Uterus (tissue), 4 donors: Measurements from ENCODE around the gene SDC3. TPM values are rescaled to one million over a fixed set of nuclear protein-coding genes. Genes with fewer than 3 reads are reported as not detected.

ENCODE experiments used
- DNase-seq, 2 donors: peaks; one replicate each; pipeline ENCODE4 v3.0.0-alpha.2; 2019 to 2020
- H3K27ac ChIP-seq, 2 donors: fragments of 200-600 bp; sonication (generic); 1 replicate in 1 of 2; 2 replicates in 1 of 2; pipeline ENCODE4 v1.5.1; 2016 to 2018
- H3K27me3 ChIP-seq, 2 donors: fragments of 200-600 bp; sonication (generic); one replicate each; pipeline ENCODE4 v1.5.1; 2018 to 2019; ENCODE audit warnings: control low read depth in 1 of 2
- H3K36me3 ChIP-seq, 2 donors: fragments of 200-600 bp; sonication (generic); one replicate each; pipeline ENCODE4 v1.5.1; 2019; ENCODE audit warnings: control low read depth in 1 of 2
- H3K4me1 ChIP-seq, 2 donors: fragments of 200-600 bp; sonication (generic); one replicate each; pipeline ENCODE4 v1.5.1; 2018 to 2019; ENCODE audit warnings: control low read depth in 1 of 2
- H3K4me3 ChIP-seq, 2 donors: fragments of 200-600 bp; sonication (generic); 1 replicate in 1 of 2; 2 replicates in 1 of 2; pipeline ENCODE4 v1.5.1; 2018 to 2019; ENCODE audit warnings: mild to moderate bottlenecking in 1 of 2
- H3K9me3 ChIP-seq, 2 donors: fragments of 200-600 bp; sonication (generic); one replicate each; pipeline ENCODE4 v1.5.1; 2019; ENCODE audit warnings: control low read depth in 1 of 2
- POLR2A ChIP-seq, 2 donors: fragments of 450-650 bp; IDR thresholded peaks; one replicate each; pipeline ENCODE4 v1.6.1; 2016; ENCODE audit warnings: antibody characterized with exemption in 2 of 2, mild to moderate bottlenecking in 1 of 2, moderate library complexity in 1 of 2
- intact Hi-C: fragments of 100-400 bp; cut with DNase I; formaldehyde crosslinking; loops from one replicate; pipeline ENCODE4 v1.15.1; 2023; ENCODE audit warnings: low total_unique reads
- total RNA-seq, 4 donors: library from RNA; depleted of rRNA in 3 of 4; stranded (reverse); fragments of >200 nt in 3 of 4; gene quantifications; one replicate each; pipeline versions ENCODE4 v1.1.0 to v1.2.4, GENCODE V29; 2014 to 2023
- TF ChIP-seq, protein P1 (sequence below), 4 experiments: fragments of 200-600 bp in 2 of 4; fragments of 450-650 bp in 2 of 4; sonication (generic) in 2 of 4; IDR thresholded peaks; one replicate each; pipeline ENCODE4 v1.5.1; 2016 to 2019; ENCODE audit warnings: antibody characterized with exemption in 4 of 4, mild to moderate bottlenecking in 2 of 4, moderate library complexity in 1 of 4
- donor health status: DM: yes; HTN: yes; CAD: no.

SDC3 gene
- total RNA-seq, 4 donors from 2014 or later: 12.4 to 38.3 (median 30.5) TPM

DNA sequence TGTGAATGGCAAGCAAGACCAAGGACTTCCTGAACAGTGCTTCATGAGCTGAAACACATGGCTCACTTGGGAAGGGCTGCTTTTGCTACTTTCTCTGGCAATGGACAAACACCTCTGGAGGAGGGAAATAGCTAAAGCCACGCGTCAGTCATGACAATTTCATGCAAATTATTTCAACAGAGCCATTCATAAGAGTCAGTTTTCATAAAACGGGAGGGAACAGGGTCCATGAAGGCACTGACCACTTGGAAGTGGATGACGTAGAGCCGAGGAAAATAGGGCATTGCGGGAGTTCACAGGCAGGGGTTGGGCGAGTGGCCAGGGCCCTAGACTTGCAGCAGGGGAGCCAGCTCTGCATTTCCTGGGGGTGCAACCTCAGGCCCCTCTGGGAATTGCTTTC, 43.9 kb downstream of the SDC3 start:
- H3K27ac ChIP-seq: no peak overlapping the region
- DNase-seq: no peak
- H3K4me3 ChIP-seq: no peak overlapping the region
- TF ChIP-seq, protein P1, sequence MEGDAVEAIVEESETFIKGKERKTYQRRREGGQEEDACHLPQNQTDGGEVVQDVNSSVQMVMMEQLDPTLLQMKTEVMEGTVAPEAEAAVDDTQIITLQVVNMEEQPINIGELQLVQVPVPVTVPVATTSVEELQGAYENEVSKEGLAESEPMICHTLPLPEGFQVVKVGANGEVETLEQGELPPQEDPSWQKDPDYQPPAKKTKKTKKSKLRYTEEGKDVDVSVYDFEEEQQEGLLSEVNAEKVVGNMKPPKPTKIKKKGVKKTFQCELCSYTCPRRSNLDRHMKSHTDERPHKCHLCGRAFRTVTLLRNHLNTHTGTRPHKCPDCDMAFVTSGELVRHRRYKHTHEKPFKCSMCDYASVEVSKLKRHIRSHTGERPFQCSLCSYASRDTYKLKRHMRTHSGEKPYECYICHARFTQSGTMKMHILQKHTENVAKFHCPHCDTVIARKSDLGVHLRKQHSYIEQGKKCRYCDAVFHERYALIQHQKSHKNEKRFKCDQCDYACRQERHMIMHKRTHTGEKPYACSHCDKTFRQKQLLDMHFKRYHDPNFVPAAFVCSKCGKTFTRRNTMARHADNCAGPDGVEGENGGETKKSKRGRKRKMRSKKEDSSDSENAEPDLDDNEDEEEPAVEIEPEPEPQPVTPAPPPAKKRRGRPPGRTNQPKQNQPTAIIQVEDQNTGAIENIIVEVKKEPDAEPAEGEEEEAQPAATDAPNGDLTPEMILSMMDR (IDR thresholded peaks at IDR 0.05): no peak
- no peak for TF ChIP-seq POLR2A (IDR thresholded peaks at IDR 0.05)
- H3K36me3 ChIP-seq: no peaks in the 10 kb centered on the region
- no peaks in the 10 kb centered on the region for H3K9me3 ChIP-seq
- intact Hi-C loops: no loop called here
- H3K27me3 ChIP-seq: no peaks in the 10 kb centered on the region
- no peaks in the 10 kb centered on the region for H3K4me1 ChIP-seq

DNA sequence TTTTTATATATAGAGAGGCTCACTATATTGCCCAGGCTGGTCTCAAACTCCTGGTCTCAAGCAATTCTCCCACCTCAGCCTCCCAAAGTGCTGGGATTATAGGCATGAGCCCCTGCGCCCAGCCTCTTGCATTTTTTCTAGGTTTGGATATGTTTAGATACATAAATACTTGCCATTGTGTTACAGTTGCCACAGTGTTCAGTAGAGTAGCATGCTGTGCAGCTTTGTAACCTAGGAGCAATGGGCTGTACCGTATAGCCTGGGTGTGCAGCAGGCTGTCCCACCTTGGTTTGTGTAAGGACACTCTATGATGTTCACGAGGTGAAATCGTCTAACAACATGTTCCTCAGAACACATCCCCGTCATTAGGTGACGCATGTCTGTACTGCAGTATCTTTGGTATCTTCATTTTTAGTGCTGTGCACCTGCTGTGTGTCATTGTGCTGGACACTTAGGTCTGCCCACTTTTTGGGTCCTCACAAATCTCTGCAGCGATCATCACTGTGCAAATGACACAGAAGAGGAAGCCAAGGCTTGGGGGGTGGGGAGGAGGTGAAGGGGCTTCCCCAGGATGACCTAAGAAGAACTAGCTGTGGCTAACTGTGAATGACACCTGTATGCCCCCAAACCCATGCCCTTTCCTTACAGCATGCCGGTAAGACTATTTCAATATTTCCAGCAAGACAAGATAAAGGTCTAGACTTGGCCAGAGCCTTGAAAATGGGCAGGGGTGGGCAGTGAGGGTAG, 44.5 kb downstream of the SDC3 start:
- H3K36me3 ChIP-seq: no peaks in the 10 kb centered on the region
- no peak for TF ChIP-seq POLR2A (IDR thresholded peaks at IDR 0.05)
- TF ChIP-seq, protein P1 (IDR thresholded peaks at IDR 0.05): no peak
- no peak for DNase-seq
- intact Hi-C loops: no loop called here
- H3K9me3 ChIP-seq: no peaks in the 10 kb centered on the region
- H3K27ac ChIP-seq: no peak overlapping the region
- no peaks in the 10 kb centered on the region for H3K27me3 ChIP-seq
- no peaks in the 10 kb centered on the region for H3K4me1 ChIP-seq
- H3K4me3 ChIP-seq: no peak overlapping the region

DNA sequence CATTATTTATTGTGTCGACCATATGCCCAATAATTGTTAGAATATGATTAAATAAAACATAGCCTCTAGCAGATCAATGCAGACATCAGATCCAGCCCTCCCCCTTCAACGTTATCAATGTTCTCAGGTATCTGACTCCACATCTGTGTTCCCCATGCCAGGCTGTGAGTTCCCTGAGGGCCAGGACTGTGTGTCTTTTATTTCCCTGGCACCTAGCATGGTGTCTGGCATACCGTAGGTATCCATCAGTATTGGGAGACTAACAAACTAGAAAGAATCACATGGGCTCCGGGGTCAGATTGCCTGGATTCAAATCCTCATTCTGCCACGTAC, 48.3 kb downstream of the SDC3 start:
- TF ChIP-seq, protein P1 (IDR thresholded peaks at IDR 0.05): no peak
- TF ChIP-seq POLR2A (IDR thresholded peaks at IDR 0.05): no peak
- Histone ChIP-seq H3K9me3 (no peaks in the 10 kb centered on the region), H3K27me3 (no peaks in the 10 kb centered on the region), H3K4me3 (no peak overlapping the region), H3K36me3 (no peaks in the 10 kb centered on the region), H3K27ac (no peak overlapping the region), H3K4me1 (no peaks in the 10 kb centered on the region)
- no peak for DNase-seq
- intact Hi-C loops: no loop called here

DNA sequence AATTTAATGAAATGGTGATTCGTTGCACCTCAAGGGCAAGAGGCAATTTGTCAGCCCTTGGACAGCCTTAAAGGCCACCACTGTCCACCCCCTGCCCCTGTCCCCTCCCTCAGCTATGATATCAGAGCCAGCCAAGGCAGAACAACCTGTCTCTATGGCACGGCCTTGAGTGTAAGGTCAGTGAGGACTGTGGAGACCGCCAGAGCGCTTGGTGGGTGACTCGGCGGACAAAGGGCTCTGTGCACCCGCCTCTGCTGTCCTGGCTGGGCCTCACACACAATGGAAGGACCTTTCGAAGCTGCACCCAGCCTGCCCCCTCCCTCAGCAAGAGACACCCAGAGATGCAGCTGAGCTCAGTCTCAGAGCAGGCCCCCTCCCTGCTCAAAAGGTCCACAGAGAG, 50.6 kb downstream of the SDC3 start:
- Histone ChIP-seq H3K27ac (no peak overlapping the region), H3K9me3 (no peaks in the 10 kb centered on the region), H3K36me3 (no peaks in the 10 kb centered on the region), H3K4me1 (no peaks in the 10 kb centered on the region), H3K27me3 (no peaks in the 10 kb centered on the region), H3K4me3 (no peak overlapping the region)
- intact Hi-C loops: no loop called here
- TF ChIP-seq, protein P1 (IDR thresholded peaks at IDR 0.05): no peak
- TF ChIP-seq POLR2A (IDR thresholded peaks at IDR 0.05): no peak
- DNase-seq: no peak

DNA sequence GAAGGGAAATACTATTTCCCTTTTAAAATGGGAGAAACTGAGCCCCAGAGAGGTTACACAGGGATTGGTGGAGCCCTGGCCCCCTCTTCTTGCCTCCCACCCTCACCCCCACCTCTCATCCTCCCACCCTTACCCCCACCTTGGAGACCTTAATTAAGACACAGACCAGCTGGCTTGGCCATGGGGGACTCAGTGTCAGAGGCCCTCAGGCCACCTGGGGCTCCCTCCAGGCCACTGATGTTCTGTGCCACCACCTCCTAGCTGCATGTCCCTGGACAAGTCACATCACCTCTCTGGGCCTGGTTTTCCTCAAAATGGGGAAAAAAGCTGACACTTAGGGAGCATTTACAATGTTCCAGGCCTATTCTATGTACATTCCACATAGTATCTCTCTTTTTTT, 51.5 kb downstream of the SDC3 start:
- DNase-seq: no peak
- Histone ChIP-seq H3K27ac (no peak overlapping the region), H3K27me3 (no peaks in the 10 kb centered on the region), H3K36me3 (no peaks in the 10 kb centered on the region), H3K4me1 (no peaks in the 10 kb centered on the region), H3K4me3 (no peak overlapping the region), H3K9me3 (no peaks in the 10 kb centered on the region)
- TF ChIP-seq, protein P1 (IDR thresholded peaks at IDR 0.05): no peak
- TF ChIP-seq POLR2A (IDR thresholded peaks at IDR 0.05): no peak
- intact Hi-C loops: no loop called here
